ENCODE results near the gene PIP5K1C.

PIP5K1C gene

DNA sequence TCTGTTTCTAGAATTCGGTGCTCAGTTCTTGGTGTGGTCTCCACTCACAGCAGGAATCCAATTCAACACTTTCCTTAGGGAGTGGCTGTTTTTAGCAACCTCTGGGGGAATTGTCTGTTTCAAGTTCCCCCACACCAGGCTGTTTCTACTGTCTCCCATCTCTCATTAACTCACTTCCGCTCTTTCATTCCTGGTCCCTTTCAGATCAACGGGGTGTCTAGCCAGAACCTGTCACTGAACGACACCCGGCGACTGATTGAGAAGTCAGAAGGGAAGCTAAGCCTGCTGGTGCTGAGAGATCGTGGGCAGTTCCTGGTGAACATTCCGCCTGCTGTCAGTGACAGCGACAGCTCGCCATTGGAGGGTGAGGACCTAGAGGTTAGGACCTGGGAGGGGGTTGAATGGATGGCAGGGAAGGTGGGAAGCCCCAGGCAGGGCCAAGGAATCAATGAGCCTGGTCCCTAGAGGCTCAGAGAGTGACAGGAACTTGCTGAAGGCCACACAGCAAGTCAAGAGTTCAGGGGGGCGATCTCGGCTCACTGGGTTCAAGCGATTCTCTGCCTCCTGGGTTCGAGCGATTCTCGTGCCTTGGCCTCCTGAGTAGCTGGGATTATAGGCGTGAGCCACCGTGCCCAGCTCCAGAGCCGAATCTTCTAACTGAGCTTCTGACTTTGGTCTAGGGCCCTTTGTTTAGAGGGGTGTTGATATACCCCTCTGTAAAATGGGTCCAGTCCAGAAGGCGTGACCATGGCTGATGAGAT lies 33.5 kb upstream of the PIP5K1C start:
- TF ChIP-seq FOXP2 (optimal IDR thresholded peaks at IDR 0.05; ENCODE audit: borderline replicate concordance, extremely low read depth, extremely low read length, insufficient read depth) (no peak), TAF1 (IDR thresholded peaks at IDR 0.05; ENCODE audit: borderline replicate concordance, insufficient read depth, low read length) (no peak), POLR2AphosphoS5 (IDR thresholded peaks at IDR 0.05; ENCODE audit: low read depth, low read length) (no peak), SIN3A (IDR thresholded peaks at IDR 0.05; ENCODE audit: borderline replicate concordance, insufficient read depth, low read length) (no peak)
- TF ChIP-seq, protein P1, sequence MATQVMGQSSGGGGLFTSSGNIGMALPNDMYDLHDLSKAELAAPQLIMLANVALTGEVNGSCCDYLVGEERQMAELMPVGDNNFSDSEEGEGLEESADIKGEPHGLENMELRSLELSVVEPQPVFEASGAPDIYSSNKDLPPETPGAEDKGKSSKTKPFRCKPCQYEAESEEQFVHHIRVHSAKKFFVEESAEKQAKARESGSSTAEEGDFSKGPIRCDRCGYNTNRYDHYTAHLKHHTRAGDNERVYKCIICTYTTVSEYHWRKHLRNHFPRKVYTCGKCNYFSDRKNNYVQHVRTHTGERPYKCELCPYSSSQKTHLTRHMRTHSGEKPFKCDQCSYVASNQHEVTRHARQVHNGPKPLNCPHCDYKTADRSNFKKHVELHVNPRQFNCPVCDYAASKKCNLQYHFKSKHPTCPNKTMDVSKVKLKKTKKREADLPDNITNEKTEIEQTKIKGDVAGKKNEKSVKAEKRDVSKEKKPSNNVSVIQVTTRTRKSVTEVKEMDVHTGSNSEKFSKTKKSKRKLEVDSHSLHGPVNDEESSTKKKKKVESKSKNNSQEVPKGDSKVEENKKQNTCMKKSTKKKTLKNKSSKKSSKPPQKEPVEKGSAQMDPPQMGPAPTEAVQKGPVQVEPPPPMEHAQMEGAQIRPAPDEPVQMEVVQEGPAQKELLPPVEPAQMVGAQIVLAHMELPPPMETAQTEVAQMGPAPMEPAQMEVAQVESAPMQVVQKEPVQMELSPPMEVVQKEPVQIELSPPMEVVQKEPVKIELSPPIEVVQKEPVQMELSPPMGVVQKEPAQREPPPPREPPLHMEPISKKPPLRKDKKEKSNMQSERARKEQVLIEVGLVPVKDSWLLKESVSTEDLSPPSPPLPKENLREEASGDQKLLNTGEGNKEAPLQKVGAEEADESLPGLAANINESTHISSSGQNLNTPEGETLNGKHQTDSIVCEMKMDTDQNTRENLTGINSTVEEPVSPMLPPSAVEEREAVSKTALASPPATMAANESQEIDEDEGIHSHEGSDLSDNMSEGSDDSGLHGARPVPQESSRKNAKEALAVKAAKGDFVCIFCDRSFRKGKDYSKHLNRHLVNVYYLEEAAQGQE (IDR thresholded peaks at IDR 0.05; ENCODE audit: insufficient read depth in 1 of 2, low read depth in 2 of 2, low read length in 2 of 2), result no peak

DNA sequence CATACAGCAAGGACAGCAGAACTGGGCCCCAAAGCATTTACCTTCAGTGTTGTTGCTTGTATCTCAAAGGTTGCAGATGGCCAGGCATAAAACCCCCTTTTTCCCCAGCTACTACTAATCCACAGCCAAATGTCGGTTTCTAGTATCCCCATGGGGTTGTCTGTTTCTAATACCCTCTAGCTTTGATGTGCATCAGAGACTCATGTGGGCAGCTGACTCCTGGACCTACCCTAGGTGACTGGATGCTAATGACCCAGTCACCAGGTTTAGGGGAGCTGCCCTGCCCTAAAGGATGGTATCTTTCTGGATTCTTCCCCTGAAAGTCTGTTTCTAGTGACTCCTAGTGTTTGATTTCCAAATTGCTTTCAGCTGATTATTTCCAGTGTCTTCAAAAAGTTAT lies 31.8 kb upstream of the PIP5K1C start:
- TF ChIP-seq SIN3A (IDR thresholded peaks at IDR 0.05; ENCODE audit: borderline replicate concordance, insufficient read depth, low read length), result no peak
- TF ChIP-seq TAF1 (IDR thresholded peaks at IDR 0.05; ENCODE audit: borderline replicate concordance, insufficient read depth, low read length), result no peak
- TF ChIP-seq FOXP2 (optimal IDR thresholded peaks at IDR 0.05; ENCODE audit: borderline replicate concordance, extremely low read depth, extremely low read length, insufficient read depth), result no peak
- TF ChIP-seq, protein P1 (IDR thresholded peaks at IDR 0.05; ENCODE audit: insufficient read depth in 1 of 2, low read depth in 2 of 2, low read length in 2 of 2), result no peak
- TF ChIP-seq POLR2AphosphoS5 (IDR thresholded peaks at IDR 0.05; ENCODE audit: low read depth, low read length), result no peak

DNA sequence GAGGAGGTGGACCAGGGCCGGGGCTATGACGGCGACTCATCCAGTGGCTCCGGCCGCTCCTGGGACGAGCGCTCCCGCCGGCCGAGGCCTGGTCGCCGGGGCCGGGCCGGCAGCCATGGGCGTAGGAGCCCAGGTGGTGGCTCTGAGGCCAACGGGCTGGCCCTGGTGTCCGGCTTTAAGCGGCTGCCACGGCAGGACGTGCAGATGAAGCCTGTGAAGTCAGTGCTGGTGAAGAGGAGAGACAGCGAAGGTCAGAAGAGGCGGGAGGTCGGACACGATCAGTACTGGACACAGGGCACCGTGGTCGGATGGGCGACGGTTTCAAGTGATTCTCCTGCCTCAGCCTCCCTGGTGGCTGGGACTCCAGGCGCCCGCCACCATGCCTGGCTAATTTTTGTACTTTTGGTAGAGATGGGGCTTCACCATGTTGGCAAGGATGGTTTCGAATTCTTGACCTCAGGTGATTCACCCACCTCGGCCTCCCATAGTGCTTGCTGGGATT lies 30.2 kb upstream of the PIP5K1C start:
- TF ChIP-seq FOXP2 (optimal IDR thresholded peaks at IDR 0.05; ENCODE audit: borderline replicate concordance, extremely low read depth, extremely low read length, insufficient read depth) (no peak), POLR2AphosphoS5 (IDR thresholded peaks at IDR 0.05; ENCODE audit: low read depth, low read length) (no peak), TAF1 (IDR thresholded peaks at IDR 0.05; ENCODE audit: borderline replicate concordance, insufficient read depth, low read length) (no peak), SIN3A (IDR thresholded peaks at IDR 0.05; ENCODE audit: borderline replicate concordance, insufficient read depth, low read length) (no peak)
- TF ChIP-seq, protein P1 (IDR thresholded peaks at IDR 0.05; ENCODE audit: insufficient read depth in 1 of 2, low read depth in 2 of 2, low read length in 2 of 2), result no peak

- TF ChIP-seq SIN3A (IDR thresholded peaks at IDR 0.05; ENCODE audit: borderline replicate concordance, insufficient read depth, low read length) (no peak), TAF1 (IDR thresholded peaks at IDR 0.05; ENCODE audit: borderline replicate concordance, insufficient read depth, low read length) (no peak), POLR2AphosphoS5 (IDR thresholded peaks at IDR 0.05; ENCODE audit: low read depth, low read length) (no peak), FOXP2 (optimal IDR thresholded peaks at IDR 0.05; ENCODE audit: borderline replicate concordance, extremely low read depth, extremely low read length, insufficient read depth) (no peak)
- TF ChIP-seq, protein P1 (IDR thresholded peaks at IDR 0.05; ENCODE audit: insufficient read depth in 1 of 2, low read depth in 2 of 2, low read length in 2 of 2), result no peak
Measured at GRCh38 chr19:3725640-3726310, 25.5 kb upstream of the PIP5K1C start.

Measured in PFSK-1 (cell line).